HG03439 (cell line): ENCODE data around the gene S100A3.
"Not testable (repeated sequence)": the region's sequence is repeated elsewhere in the genome, so short reads cannot be mapped to it uniquely, and the experiment has no call there.

ENCODE experiments used
- ATAC-seq: cut with Tn5 transposase; IDR thresholded peaks from one replicate; pipeline ENCODE4 v1.9.1; 2021; ENCODE audit warnings: mild to moderate bottlenecking, moderate library complexity; ENCODE audit not compliant: unreplicated experiment

The S100A3 gene

GRCh38 chr1:153570874-153571273 lies 21.8 kb upstream of the S100A3 start:
- ATAC-seq: no peak

DNA sequence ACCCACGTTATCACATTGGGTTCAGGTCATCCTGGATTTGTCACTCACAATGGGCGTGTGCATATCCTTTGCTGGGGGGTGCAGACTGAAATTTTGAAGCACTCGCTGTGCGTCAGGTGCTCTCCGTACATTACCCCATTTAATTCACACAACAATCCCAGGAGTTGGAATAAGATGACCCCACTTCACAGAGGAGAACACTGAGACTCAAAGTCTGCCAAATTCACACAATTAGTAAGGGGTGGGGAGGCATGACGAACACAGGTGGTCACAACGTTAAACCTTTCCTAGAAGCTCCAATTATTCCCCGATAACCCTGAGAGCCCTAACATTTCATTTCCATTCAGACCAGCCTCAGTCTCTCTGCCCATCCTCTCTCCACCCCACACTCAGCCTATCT lies 20.4 kb upstream of the S100A3 start:
- ATAC-seq: no peak

DNA sequence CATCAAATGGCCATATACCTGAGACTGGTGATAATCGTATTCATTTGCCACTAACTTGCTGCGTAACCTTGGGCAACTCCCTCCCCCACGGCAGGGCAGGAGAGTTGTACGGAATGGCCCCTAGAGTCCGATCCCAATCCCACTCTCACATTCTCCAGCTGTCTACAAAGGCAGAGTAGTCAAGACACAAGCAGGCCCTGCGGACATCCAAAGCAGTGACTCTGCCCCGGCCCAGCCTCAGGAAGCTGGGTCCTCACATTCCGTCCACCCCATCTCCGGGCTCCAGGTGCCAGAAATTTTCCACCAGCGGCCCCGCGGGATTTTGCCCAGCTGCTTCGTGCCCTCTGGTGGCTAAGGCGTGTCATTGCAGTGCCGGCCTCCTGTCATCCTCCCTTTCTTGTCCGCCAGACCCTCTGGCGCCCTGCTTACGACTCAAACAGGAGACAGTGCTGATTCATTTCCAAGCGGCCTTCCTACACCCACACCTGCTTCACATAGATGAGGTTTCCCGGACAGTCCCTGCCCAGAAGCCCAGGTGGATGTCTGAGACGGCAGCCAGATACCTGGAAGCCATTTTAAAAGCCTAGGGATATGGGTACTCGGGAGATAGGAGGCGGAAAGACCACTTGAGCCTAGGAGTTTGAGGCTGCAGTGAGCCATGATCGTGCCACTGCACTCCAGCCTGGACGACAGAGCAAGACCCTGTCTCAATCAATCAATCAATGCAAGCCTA lies 19.5 kb upstream of the S100A3 start:
- ATAC-seq: no peak

GRCh38 chr1:153567621-153568366 lies 18.7 kb upstream of the S100A3 start:
- ATAC-seq: no peak

DNA sequence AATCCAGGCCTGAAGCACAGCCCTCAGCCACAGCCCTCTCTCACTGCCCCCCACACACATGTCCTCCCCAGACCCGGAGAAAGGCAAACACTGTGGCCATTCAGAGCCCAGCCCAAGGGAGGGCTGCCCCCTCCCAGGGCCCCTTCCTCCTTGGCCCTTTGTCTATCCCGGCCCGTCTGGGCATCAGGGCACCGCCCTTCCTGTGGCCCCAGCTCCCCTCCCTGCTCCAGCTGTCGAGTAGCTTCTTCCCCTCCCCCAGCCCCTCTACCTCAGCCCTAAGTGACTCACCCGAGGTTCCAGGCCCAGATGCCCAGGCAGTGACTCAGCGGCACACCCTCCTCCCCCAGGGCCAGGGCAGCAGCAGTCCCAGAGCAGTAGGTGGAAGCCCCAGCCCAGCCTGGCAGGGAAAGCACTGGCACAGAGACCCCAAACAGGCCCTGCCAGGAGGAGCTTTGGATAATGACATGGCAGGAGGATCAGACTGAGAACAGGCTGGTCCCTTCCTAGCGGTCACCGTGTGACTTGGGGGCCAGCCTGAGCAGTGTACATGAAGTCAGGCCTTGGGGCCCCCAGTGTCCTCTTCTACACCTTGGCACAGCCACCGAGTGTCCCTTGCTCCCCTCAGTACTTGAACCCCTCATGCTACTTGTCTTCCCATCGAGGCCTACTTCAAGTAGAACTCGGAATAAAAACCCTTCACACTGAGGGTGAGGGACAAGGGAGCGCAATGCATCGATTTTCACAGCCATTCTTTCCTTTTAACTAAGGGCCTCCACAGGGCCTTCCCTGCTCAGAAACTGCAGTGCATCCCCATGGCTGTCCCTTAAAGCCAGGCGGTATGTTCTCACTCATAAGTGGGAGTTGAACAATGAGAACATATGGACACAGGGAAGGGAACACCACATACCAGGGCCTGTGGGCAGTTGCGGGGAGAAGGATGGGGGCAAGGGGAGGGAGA lies 17.6 kb upstream of the S100A3 start:
- no peak for ATAC-seq

GRCh38 chr1:153565529-153566374 lies 16.7 kb upstream of the S100A3 start, which contains the start of gene S100A2:
Gene S100A2, minus strand, starts transcription at chr1:153565844. Its CDS starts 1,967 bp downstream, at chr1:153563877.
- ATAC-seq: no peak

DNA sequence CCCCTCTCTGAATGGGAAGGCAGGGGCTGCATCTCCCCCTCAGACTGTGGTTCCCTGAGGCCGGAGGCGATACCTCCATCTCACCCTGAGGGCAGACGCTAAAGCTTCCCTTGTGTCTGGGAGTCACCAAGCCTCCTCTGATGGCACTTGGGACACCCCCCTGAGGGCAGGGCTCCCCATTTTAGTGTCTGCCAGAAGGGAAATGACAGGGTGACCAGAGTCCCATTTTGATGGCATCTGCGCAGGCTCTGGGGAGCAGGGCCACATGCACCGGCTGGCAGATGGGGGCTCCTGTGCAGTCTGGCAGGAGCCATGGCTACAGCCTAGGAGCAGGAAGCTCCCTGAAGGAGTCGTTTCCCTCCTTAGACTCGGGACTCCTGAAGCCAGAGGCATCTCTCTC lies 14.9 kb upstream of the S100A3 start:
- ATAC-seq: no peak

DNA sequence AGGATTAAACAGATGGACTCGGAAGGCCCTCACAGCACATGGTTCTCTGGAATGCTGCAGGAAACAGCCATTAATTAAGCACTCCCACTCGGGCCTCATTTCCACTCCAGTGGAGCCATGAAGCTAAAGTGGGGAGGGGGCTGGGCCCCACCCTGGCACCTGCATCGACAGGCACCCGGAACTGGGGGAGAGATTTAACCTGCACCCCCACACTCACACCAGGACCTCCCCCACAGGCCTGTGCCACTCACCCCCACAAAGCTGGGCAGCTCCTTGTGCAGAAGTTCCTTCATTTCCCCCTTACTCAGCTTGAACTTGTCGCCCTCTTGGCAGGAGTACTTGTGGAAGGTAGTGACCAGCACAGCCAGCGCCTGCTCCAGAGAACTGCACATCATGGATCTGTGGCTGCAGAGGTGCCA lies 14.4 kb upstream of the S100A3 start:
- ATAC-seq: no peak

DNA sequence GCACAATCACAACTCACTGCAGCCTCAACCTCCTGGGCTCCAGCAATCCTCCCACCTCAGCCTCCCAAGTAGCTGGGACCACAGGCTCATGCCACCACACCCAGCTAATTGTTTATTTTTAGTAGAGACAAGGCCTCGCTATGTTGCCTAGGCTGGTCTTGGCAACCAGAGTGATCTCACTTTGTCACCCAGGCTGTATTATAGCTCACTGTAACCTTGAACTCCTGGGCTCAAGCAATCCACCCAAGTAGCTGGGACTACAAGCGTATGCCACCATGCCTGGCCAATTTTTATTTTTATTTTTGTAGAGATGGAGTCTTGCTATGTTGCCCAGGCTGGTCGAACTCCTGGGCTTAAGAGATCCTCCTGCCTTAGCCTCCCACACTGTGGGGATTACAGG lies 13.0 kb upstream of the S100A3 start:
- ATAC-seq: not testable (repeated sequence)

DNA sequence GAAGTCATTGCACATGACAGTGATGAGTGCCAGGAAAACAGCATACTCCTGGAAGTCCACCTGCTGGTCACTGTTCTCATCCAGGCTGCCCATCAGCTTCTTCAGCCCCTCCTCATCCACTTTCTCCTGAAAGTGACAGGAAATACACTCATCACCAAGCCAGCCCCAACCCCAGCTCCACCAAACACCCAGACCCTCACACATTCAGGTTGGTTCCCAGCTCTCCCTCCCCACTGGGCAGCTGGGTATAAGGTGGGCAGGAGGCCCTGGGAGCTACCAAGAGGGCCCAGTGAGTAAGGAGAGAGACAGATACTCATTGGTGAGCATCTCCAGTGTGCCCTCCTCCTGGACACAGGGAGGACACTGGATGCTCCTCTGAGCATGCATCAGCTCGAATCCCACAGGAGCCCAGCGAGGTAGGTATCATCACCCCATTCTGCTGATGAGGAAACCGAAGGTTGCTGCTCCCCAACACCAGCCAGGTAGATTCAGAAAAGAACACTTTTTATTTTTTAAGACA lies 12.5 kb upstream of the S100A3 start:
- ATAC-seq: no peak

DNA sequence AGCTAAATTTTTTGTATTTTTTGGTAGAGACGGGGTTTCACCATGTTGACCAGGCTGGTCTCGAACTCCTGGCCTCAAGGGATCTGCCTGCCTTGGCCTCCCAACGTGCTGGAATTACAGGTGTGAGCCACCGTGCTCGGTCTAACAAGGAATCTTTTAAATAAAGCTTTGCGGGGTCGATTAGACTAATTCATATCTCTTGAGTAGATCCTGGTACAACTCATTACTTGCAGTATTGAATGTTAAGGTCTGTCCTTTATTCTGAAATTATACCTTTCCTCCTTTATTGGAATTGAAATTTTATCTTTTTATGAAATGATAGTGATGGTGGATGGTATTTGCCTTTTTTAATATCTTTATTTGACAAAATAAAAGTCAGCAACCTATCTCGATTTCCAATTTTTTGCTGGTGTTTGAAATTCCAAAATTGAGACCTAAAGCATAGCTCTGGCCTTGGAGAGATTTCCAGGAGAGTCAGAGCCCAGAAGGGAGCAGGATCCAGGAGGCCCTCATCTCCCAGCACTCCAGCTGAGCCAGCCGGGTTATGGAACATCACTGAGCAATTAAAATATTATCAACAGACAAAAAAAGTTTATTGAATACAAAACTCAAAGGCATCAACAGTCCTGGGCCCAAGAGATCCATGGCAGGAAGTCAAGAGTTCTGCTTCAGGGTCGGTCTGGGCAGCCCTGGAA lies 11.9 kb upstream of the S100A3 start:
- ATAC-seq: no peak

GRCh38 chr1:153560241-153560640 lies 11.2 kb upstream of the S100A3 start:
- no peak for ATAC-seq

DNA sequence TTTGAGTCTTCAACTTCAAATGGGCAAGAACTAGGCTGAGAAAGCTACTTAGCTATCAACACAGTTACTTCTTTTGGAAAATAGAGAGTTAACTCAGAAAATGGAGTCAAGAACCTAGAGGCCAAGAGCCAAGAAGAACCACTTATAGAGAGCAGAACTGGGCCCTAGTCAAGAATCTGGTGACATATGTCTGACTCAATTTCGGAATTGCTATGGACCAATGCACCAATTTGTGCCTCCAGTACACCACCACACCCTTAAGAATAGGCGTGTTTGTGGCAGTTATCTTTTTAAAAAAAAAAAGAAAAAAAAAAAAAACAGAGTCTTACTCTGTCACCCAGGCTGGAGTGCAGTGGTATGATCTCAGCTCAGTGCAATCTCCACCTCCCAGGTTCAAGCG lies 8.8 kb upstream of the S100A3 start:
- ATAC-seq: no peak

GRCh38 chr1:153556348-153556747 lies 7.3 kb upstream of the S100A3 start:
- no peak for ATAC-seq

DNA sequence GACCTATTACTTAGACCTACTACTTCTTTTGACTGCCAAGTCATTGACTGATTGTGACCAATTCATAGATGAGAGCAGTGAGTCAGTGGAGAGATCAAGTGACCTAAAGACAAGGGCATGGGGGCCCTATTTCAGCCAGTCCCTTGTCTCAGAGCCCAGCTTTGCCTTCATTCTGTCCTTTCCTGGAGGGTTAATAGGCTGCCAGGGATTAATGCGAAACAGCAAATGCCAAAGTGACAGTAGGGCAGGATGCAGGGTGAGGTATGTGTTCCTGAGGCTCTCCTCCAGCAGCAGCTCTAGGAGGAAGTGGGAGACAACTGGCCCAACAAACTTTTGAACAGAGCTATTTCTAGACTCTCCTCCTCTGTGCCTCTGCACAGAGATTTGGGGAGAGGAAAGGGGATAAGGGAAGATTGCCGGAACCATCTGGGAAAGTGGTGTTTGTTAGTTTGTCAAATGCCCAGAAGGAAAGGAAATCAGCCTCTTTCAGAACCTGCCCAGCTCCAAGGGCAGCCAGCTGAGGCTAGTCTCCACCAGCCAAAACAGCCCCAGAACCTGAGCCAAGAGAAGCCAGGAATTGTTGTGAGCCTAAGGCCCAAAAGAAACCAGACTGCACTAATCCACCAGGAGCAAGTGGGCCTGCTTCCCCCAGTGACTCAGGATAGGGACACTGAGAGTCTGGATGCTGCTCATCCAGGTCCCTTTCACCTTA lies 4.9 kb upstream of the S100A3 start:
- no peak for ATAC-seq

GRCh38 chr1:153553096-153553495 lies 4.0 kb upstream of the S100A3 start:
- no peak for ATAC-seq

GRCh38 chr1:153552335-153552734 lies 3.3 kb upstream of the S100A3 start:
- no peak for ATAC-seq

- no peak for ATAC-seq
These were observed 1.9 kb upstream of the S100A3 start for GRCh38 chr1:153550827-153551500.
